K562 (cell line): Measurements from ENCODE around the gene TTLL11. TPM values are rescaled to one million over a fixed set of nuclear protein-coding genes. Genes with fewer than 3 reads are reported as not detected.

Experiments used
- ATAC-seq: fragments of 200-7000 bp; cut with Tn5 transposase; 3 replicates; pipeline ENCODE4 v1.9.1; 2020; ENCODE audit warnings: moderate library complexity
- BruUV-seq: library from RNA; stranded (reverse); fragments of 400-500 nt; replicated peaks from 2 replicates; lab custom pipeline; 2021; lab: Mats Ljungman, UMichigan
- CTCF ChIA-PET: fragments of 300-600 bp; formaldehyde crosslinking; extraction: SDS; loops from one replicate; lab custom pipeline; 2021; ENCODE audit warnings: low intra/inter-chr PET ratio; lab: Yijun Ruan, JAX
- POLR2A ChIA-PET: fragments of 300-600, 350-650 bp; sonication (Branson Sonifier 250); formaldehyde crosslinking; extraction: SDS; loops from one replicate; lab custom pipeline; 2021; ENCODE audit warnings: antibody characterized with exemption, inconsistent platforms; lab: Yijun Ruan, JAX
- DNase-seq, 4 experiments: peaks; one replicate each; pipeline versions ENCODE4 v3.0.0 to v3.0.0-alpha.2; 2011 to 2018; ENCODE audit warnings: low spot score in 3 of 4, mixed read lengths in 3 of 4; ENCODE audit errors: extremely low read depth in 1 of 4
- FAIRE-seq: peaks from 2 replicates; lab custom pipeline; 2011; peaks lifted over from hg19 to GRCh38; lab: Jason Lieb, UNC
- H2AFZ ChIP-seq: 2 replicates; pipeline ENCODE4 v1.6.0; 2011; ENCODE audit warnings: low read depth, low read length, control low read depth, inconsistent platforms
- H3K27ac ChIP-seq: fragments of 200-600 bp; 3 replicates; pipeline ENCODE4 v1.8.0; 2011; ENCODE audit warnings: low read depth, mild to moderate bottlenecking, control low read depth, inconsistent platforms, low read length, moderate library complexity, mixed read lengths; ENCODE audit errors: extremely low read depth
- H3K27me3 ChIP-seq, 2 experiments: fragments of 300-600 bp in 1 of 2; 2 replicates in 1 of 2; 3 replicates in 1 of 2; pipeline versions ENCODE4 v1.6.0 to v1.8.0; 2011; ENCODE audit warnings: inconsistent platforms in 2 of 2, low read length in 2 of 2, mild to moderate bottlenecking in 1 of 2, mixed read lengths in 1 of 2, moderate library complexity in 1 of 2; ENCODE audit not compliant: control insufficient read depth in 2 of 2, insufficient read depth in 2 of 2
- H3K36me3 ChIP-seq: fragments of 300-600 bp; 3 replicates; pipeline ENCODE4 v1.8.0; 2011; ENCODE audit warnings: mild to moderate bottlenecking, low read length, inconsistent platforms; ENCODE audit not compliant: control insufficient read depth, insufficient read depth
- H3K4me1 ChIP-seq, 2 experiments: fragments of 200-600 bp in 1 of 2; replicated peaks in 1 of 2; 2 replicates in 1 of 2; 3 replicates in 1 of 2; pipeline versions ENCODE4 v1.5.1 to v1.8.0; 2011; ENCODE audit warnings: inconsistent platforms in 2 of 2, low read length in 2 of 2, mild to moderate bottlenecking in 1 of 2, mixed read lengths in 1 of 2, moderate library complexity in 1 of 2; ENCODE audit not compliant: control insufficient read depth in 2 of 2, insufficient read depth in 2 of 2
- H3K4me2 ChIP-seq: 2 replicates; pipeline ENCODE4 v1.6.1; 2011; ENCODE audit warnings: low read length, control low read depth, inconsistent platforms, mixed read lengths; ENCODE audit not compliant: insufficient read depth
- H3K4me3 ChIP-seq: fragments of 200-600 bp; sonication (generic), shearing (Covaris generic); 2 replicates; pipeline ENCODE4 v1.5.1; 2016; ENCODE audit warnings: control low read depth, inconsistent platforms
- H3K79me2 ChIP-seq: fragments of 200-600 bp; 3 replicates; pipeline ENCODE4 v1.8.0; 2011; ENCODE audit warnings: low read length, inconsistent platforms; ENCODE audit not compliant: control insufficient read depth, insufficient read depth
- H3K9ac ChIP-seq, 2 experiments: 2 replicates each; pipeline versions ENCODE4 v1.6.0 to v1.6.1; 2011; ENCODE audit warnings: low read depth in 2 of 2, low read length in 2 of 2, control low read depth in 1 of 2, inconsistent platforms in 1 of 2, mild to moderate bottlenecking in 1 of 2, mixed read lengths in 1 of 2; ENCODE audit not compliant: insufficient read depth in 1 of 2
- H3K9me1 ChIP-seq: one replicate; pipeline ENCODE4 v1.6.0; 2011; ENCODE audit warnings: inconsistent platforms, mild to moderate bottlenecking, low read length, moderate library complexity; ENCODE audit not compliant: control insufficient read depth, insufficient read depth
- H3K9me3 ChIP-seq: replicated peaks from 2 replicates; pipeline ENCODE4 v1.5.1; 2011; ENCODE audit warnings: low read depth, low read length, inconsistent platforms; ENCODE audit not compliant: control insufficient read depth, insufficient read depth
- H4K20me1 ChIP-seq: replicated peaks from 2 replicates; pipeline ENCODE4 v1.6.1; 2011; ENCODE audit warnings: low read length, inconsistent platforms, mixed read lengths; ENCODE audit not compliant: control insufficient read depth, insufficient read depth
- ARHGAP35 ChIP-seq: fragments of 450-650 bp; IDR thresholded peaks from 2 replicates; pipeline ENCODE4 v1.6.1; 2018; ENCODE audit not compliant: partially characterized antibody
- CHD4 ChIP-seq: fragments of 200-600 bp; sonication (generic); IDR thresholded peaks from 3 replicates; pipeline ENCODE4 v1.6.1; 2012; ENCODE audit warnings: low read depth, mild to moderate bottlenecking, mixed read lengths, low read length, inconsistent platforms; ENCODE audit not compliant: insufficient read depth, insufficient replicate concordance, poor library complexity, severe bottlenecking
- CREB3L1 ChIP-seq: fragments of 450-650 bp; IDR thresholded peaks from 2 replicates; pipeline ENCODE4 v1.6.1; 2014; ENCODE audit warnings: low read depth, mild to moderate bottlenecking, moderate library complexity, borderline replicate concordance
- FOXP1 ChIP-seq: sonication (generic); formaldehyde crosslinking; IDR thresholded peaks from 2 replicates; pipeline ENCODE4 v1.8.0; 2022; ENCODE audit warnings: mild to moderate bottlenecking, missing genetic modification reagents
- KDM4B ChIP-seq, 2 experiments: fragments of 450-650 bp in 1 of 2; sonication (generic) in 1 of 2; IDR thresholded peaks; 2 replicates each; pipeline ENCODE4 v1.6.1; 2016 to 2017; ENCODE audit warnings: borderline replicate concordance in 2 of 2, antibody characterized with exemption in 1 of 2, low read depth in 1 of 2, mild to moderate bottlenecking in 1 of 2
- KLF16 ChIP-seq: IDR thresholded peaks from 2 replicates; pipeline ENCODE4 v1.6.1; 2016; ENCODE audit warnings: antibody characterized with exemption
- POLR2AphosphoS5 ChIP-seq: IDR thresholded peaks from 2 replicates; pipeline ENCODE4 v1.6.1; 2011; ENCODE audit warnings: mild to moderate bottlenecking, low read depth, low read length, moderate library complexity; ENCODE audit not compliant: control insufficient read depth, insufficient read depth
- RFX7 ChIP-seq: fragments of 250-450 bp; sonication (Bioruptor Pico); IDR thresholded peaks from 2 replicates; pipeline ENCODE4 v1.5.1; 2021; ENCODE audit warnings: mild to moderate bottlenecking
- STAT5B ChIP-seq: fragments of 250-450 bp; sonication (Bioruptor Pico); IDR thresholded peaks from 2 replicates; pipeline ENCODE4 v1.8.0; 2021; ENCODE audit warnings: mild to moderate bottlenecking, inconsistent platforms
- WGBS: fragments of 100-300 bp; shearing (Covaris generic); methylation state at CpG from one replicate; pipeline ENCODE4 v1.1.6; 2016; ENCODE audit warnings: low coverage, mixed read lengths; ENCODE audit not compliant: insufficient coverage; ENCODE audit errors: missing lambda C conversion rate; 5-methylcytosine and 5-hydroxymethylcytosine counted together
- in situ Hi-C: fragments of 300-500 bp; cut with MboI; formaldehyde crosslinking; loops from 4 replicates; pipeline ENCODE4 v1.15.0; 2018; ENCODE audit warnings: inconsistent platforms, mixed read lengths
- intact Hi-C: fragments of 100-400 bp; cut with micrococcal nuclease; formaldehyde crosslinking; loops from 2 replicates; pipeline ENCODE4 v1.14.2; 2022
- polyA plus RNA-seq, 8 experiments: library from polyadenylated mRNA; depleted of rRNA in 4 of 8; stranded (reverse) in 5 of 8; unstranded in 3 of 8; fragments of >200 nt; fragmentation: Nextera tagmentation in 2 of 8; fragmentation: Illumina TruSeq in 1 of 8; extraction: Ambion mirVana in 2 of 8; extraction: Trizol in 1 of 8; gene quantifications; 2 replicates each; pipeline versions ENCODE4 v1.2.1 to v1.2.3, GENCODE V29; 2011 to 2014; ENCODE audit warnings: inconsistent platforms in 1 of 8, missing spikeins in 1 of 8
- total RNA-seq, 7 experiments: library from RNA; depleted of rRNA in 6 of 7; stranded (reverse); fragments of >200 nt in 6 of 7; fragmentation: Illumina TruSeq in 2 of 7; extraction: Trizol in 2 of 7; gene quantifications; 2 replicates each; pipeline versions ENCODE4 v1.2.1 to v1.2.3, GENCODE V29; 2011 to 2021; ENCODE audit warnings: low replicate concordance in 1 of 7
- TF ChIP-seq, protein P1 (sequence below): fragments of 250-450 bp; sonication (Bioruptor Pico); IDR thresholded peaks from 2 replicates; pipeline ENCODE4 v1.8.0; 2021; ENCODE audit warnings: moderate library complexity, mild to moderate bottlenecking, inconsistent platforms
- TF ChIP-seq, protein P2 (sequence below): sonication (generic); formaldehyde crosslinking; IDR thresholded peaks from 2 replicates; pipeline ENCODE4 v1.8.1; 2023; ENCODE audit warnings: mild to moderate bottlenecking, missing genetic modification reagents
- TF ChIP-seq, protein P3 (sequence below): sonication (generic); formaldehyde crosslinking; IDR thresholded peaks from 2 replicates; pipeline ENCODE4 v1.8.1; 2023; ENCODE audit warnings: mild to moderate bottlenecking, missing genetic modification reagents

The TTLL11 gene
- total and polyA plus RNA-seq, 9 of the 15 experiments (the other 6 are each of a cell fraction or from before 2014, with no cell fraction given) = 0.83 to 4.4 (median 2.7) TPM

GRCh38 chr9:122126331-122127261, 33.5 kb upstream of the TTLL11 start:
- intact Hi-C loops (no loop called here), in situ Hi-C loops (loop anchor here (10.0 kb wide), 1 partner anchor 688 kb away; no protein-coding TSS in a partner anchor)
- POLR2A ChIA-PET = interaction anchor here (1.4 kb wide), 1 partner anchor 216 kb away, joined by 5 read pairs; no protein-coding TSS in a partner anchor
- Histone ChIP-seq H3K4me2 (no peak overlapping the region; the same call in 1 of the 2 replicates), H3K79me2 (no peaks in the 10 kb centered on the region), H3K36me3 (no peaks in the 10 kb centered on the region), H2AFZ (no peak overlapping the region), H3K9me1 (no peaks in the 10 kb centered on the region), H3K27me3 (peaks cover 0 to 24% of the 10 kb centered on the region in 2 experiments; a peak in 3 of 5 replicates), H4K20me1 (peaks cover 18% of the 10 kb centered on the region), H3K9me3 (no peaks in the 10 kb centered on the region), H3K4me3 (no peak overlapping the region), H3K4me1 (peaks cover 0 to 32% of the 10 kb centered on the region in 2 experiments; a peak in 3 of 5 replicates), H3K9ac (no peak overlapping the region), H3K27ac (no peak overlapping the region)
- DNase-seq (peak in 2 of 4 experiments; percentile 42 to 43), ATAC-seq (no peak), FAIRE-seq (no peak)
- CTCF ChIA-PET = interaction anchor here (2.7 to 3.8 kb wide), 2 partner anchors 223 to 327 kb away, joined by 11 to 88 read pairs; no protein-coding TSS in a partner anchor
- WGBS = 37% methylated on average over 37 of the region's 64 CpGs
- no TSS peak for BruUV-seq
- TF ChIP-seq, protein P1, sequence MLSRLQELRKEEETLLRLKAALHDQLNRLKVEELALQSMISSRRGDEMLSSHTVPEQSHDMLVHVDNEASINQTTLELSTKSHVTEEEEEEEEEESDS (CRISPR knock-in tag) = no peak
- no peak for TF ChIP-seq ARHGAP35
- TF ChIP-seq POLR2AphosphoS5 = no peak
- TF ChIP-seq FOXP1 (CRISPR knock-in tag) = no peak
- no peak for TF ChIP-seq CREB3L1
- no peak for TF ChIP-seq STAT5B (CRISPR knock-in tag)
- no peak for TF ChIP-seq CHD4
- TF ChIP-seq, protein P2, sequence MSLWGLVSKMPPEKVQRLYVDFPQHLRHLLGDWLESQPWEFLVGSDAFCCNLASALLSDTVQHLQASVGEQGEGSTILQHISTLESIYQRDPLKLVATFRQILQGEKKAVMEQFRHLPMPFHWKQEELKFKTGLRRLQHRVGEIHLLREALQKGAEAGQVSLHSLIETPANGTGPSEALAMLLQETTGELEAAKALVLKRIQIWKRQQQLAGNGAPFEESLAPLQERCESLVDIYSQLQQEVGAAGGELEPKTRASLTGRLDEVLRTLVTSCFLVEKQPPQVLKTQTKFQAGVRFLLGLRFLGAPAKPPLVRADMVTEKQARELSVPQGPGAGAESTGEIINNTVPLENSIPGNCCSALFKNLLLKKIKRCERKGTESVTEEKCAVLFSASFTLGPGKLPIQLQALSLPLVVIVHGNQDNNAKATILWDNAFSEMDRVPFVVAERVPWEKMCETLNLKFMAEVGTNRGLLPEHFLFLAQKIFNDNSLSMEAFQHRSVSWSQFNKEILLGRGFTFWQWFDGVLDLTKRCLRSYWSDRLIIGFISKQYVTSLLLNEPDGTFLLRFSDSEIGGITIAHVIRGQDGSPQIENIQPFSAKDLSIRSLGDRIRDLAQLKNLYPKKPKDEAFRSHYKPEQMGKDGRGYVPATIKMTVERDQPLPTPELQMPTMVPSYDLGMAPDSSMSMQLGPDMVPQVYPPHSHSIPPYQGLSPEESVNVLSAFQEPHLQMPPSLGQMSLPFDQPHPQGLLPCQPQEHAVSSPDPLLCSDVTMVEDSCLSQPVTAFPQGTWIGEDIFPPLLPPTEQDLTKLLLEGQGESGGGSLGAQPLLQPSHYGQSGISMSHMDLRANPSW (CRISPR knock-in tag) = no peak
- no peak for TF ChIP-seq KDM4B (IDR thresholded peaks at IDR 0.05; ENCODE audit: borderline replicate concordance in 2 of 2, low read depth in 1 of 2)
- TF ChIP-seq KLF16 = no peak
- TF ChIP-seq, protein P3, sequence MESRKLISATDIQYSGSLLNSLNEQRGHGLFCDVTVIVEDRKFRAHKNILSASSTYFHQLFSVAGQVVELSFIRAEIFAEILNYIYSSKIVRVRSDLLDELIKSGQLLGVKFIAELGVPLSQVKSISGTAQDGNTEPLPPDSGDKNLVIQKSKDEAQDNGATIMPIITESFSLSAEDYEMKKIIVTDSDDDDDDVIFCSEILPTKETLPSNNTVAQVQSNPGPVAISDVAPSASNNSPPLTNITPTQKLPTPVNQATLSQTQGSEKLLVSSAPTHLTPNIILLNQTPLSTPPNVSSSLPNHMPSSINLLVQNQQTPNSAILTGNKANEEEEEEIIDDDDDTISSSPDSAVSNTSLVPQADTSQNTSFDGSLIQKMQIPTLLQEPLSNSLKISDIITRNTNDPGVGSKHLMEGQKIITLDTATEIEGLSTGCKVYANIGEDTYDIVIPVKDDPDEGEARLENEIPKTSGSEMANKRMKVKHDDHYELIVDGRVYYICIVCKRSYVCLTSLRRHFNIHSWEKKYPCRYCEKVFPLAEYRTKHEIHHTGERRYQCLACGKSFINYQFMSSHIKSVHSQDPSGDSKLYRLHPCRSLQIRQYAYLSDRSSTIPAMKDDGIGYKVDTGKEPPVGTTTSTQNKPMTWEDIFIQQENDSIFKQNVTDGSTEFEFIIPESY = peak; percentile 69
- TF ChIP-seq RFX7 = no peak
